ENCODE data around the gene KLHL29. TPM values are rescaled to one million over a fixed set of nuclear protein-coding genes. Genes with fewer than 3 reads are reported as not detected.

Gene KLHL29
- total RNA-seq, 4 donors from 2014 or later: 4.8 to 17.0 (median 10.5) TPM

- intact Hi-C loops (cut with DNase I; ENCODE audit: low total_unique reads): no loop called here
- H3K9me3 ChIP-seq: no peaks in the 10 kb centered on the region
- TF ChIP-seq CTCF (IDR thresholded peaks at IDR 0.05) (no peak), POLR2A (IDR thresholded peaks at IDR 0.05) (no peak)
- DNase-seq: no peak
- no peak overlapping the region for H3K27ac ChIP-seq
- H3K27me3 ChIP-seq: no peaks in the 10 kb centered on the region
- no peak overlapping the region for H3K4me3 ChIP-seq
- H3K36me3 ChIP-seq: no peaks in the 10 kb centered on the region
- no peaks in the 10 kb centered on the region for H3K4me1 ChIP-seq
These were observed 17.2 kb upstream of the KLHL29 start for GRCh38 chr2:23367760-23368159.

DNA sequence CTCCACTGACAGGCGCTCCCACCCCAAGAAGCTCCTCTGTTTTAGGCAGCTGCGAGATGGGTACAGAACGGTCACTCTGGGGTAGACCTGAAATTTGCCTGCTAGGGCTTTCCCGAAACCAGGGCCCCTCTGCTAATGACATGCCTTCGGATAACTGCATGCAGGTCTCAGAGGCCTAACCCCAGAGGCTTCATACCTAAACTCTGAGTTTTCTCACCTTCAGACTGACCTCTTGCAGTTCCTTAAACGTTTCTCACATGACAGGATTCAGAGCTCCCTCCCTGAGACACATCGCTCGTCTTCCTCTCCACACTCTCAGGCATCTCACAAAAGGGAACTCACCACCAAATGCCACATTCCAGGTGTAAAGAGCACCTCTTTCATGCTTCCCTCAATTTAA is 11.3 kb upstream of the KLHL29 start:
- DNase-seq: no peak
- no peaks in the 10 kb centered on the region for H3K36me3 ChIP-seq
- no peaks in the 10 kb centered on the region for H3K9me3 ChIP-seq
- no peaks in the 10 kb centered on the region for H3K4me1 ChIP-seq
- intact Hi-C loops (cut with DNase I; ENCODE audit: low total_unique reads): no loop called here
- no peak overlapping the region for H3K27ac ChIP-seq
- TF ChIP-seq POLR2A (IDR thresholded peaks at IDR 0.05): no peak
- no peaks in the 10 kb centered on the region for H3K27me3 ChIP-seq
- H3K4me3 ChIP-seq: no peak overlapping the region

GRCh38 chr2:23375448-23375847 is 9.5 kb upstream of the KLHL29 start:
- DNase-seq: no peak
- intact Hi-C loops (cut with DNase I; ENCODE audit: low total_unique reads): no loop called here
- TF ChIP-seq CTCF (IDR thresholded peaks at IDR 0.05): no peak
- H3K36me3 ChIP-seq: no peaks in the 10 kb centered on the region
- no peak overlapping the region for H3K27ac ChIP-seq
- H3K27me3 ChIP-seq: no peaks in the 10 kb centered on the region
- no peaks in the 10 kb centered on the region for H3K4me1 ChIP-seq
- H3K9me3 ChIP-seq: no peaks in the 10 kb centered on the region
- H3K4me3 ChIP-seq: no peak overlapping the region

- Histone ChIP-seq H3K4me1 (no peaks in the 10 kb centered on the region), H3K4me3 (no peak overlapping the region), H3K36me3 (no peaks in the 10 kb centered on the region), H3K27me3 (no peaks in the 10 kb centered on the region), H3K9me3 (no peaks in the 10 kb centered on the region), H3K27ac (no peak overlapping the region)
- TF ChIP-seq CTCF (IDR thresholded peaks at IDR 0.05) (no peak), POLR2A (IDR thresholded peaks at IDR 0.05) (no peak)
- DNase-seq: no peak
- intact Hi-C loops (cut with DNase I; ENCODE audit: low total_unique reads): no loop called here
These were observed 8.9 kb upstream of the KLHL29 start for GRCh38 chr2:23376075-23376474.

DNA sequence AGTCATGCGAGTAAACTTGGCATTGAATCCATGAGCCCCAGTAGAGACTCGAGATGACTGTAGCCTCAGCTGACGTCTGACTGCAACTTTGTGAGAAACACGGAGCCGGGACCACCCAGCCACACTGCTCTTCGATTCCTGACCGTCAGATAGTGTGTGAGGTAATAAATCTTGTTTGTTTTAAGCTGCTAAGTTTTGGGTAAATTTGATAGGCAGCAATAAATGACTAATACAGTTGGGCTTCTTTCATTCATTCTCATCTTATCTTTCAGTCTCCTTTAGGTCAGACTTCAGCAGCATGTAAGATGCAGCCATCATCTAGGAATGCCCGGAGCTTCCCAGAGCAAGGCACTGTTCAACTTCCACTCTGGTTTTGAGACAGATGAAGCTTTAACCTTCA is 8.0 kb upstream of the KLHL29 start:
- DNase-seq: no peak
- intact Hi-C loops (cut with DNase I; ENCODE audit: low total_unique reads): no loop called here

More for the DNA sequence above, 8.0 kb upstream of the KLHL29 start:
- Histone ChIP-seq H3K4me1 (no peaks in the 10 kb centered on the region), H3K4me3 (no peak overlapping the region), H3K9me3 (no peaks in the 10 kb centered on the region), H3K36me3 (no peaks in the 10 kb centered on the region), H3K27ac (no peak overlapping the region), H3K27me3 (no peaks in the 10 kb centered on the region)
- TF ChIP-seq CTCF (IDR thresholded peaks at IDR 0.05): no peak
- no peak for TF ChIP-seq POLR2A (IDR thresholded peaks at IDR 0.05)
